ENCODE data around the gene RNF4. TPM values are rescaled to one million over a fixed set of nuclear protein-coding genes. Genes with fewer than 3 reads are reported as not detected.
"Not testable (repeated sequence)": the region's sequence is repeated elsewhere in the genome, so short reads cannot be mapped to it uniquely, and the experiment has no call there.

The RNF4 gene
- polyA plus RNA-seq, 4 donors: 18.6 to 39.7 (median 26.8) TPM

- Histone ChIP-seq H3K4me1 (ENCODE audit: control insufficient read depth in 3 of 3, insufficient read depth in 2 of 3, low read depth in 1 of 3, low read length in 2 of 3) (peaks cover 2 to 7% (median 3%) of the 10 kb centered on the region in 3 donors), H3K36me3 (ENCODE audit: control insufficient read depth in 3 of 3, insufficient read depth in 2 of 3, low read depth in 1 of 3, low read length in 3 of 3) (peaks cover 0 to 3% (median 0%) of the 10 kb centered on the region in 3 donors), H3K27ac (ENCODE audit: low read depth in 1 of 3, low read length in 2 of 3) (no peak overlapping the region), H3K9me3 (ENCODE audit: control insufficient read depth in 2 of 2, insufficient read depth in 1 of 2, low read depth in 1 of 2, low read length in 1 of 2) (no peaks in the 10 kb centered on the region), H3K27me3 (ENCODE audit: control insufficient read depth in 3 of 3, insufficient read depth in 3 of 3, low read length in 3 of 3) (peaks cover 0 to 5% (median 0%) of the 10 kb centered on the region in 3 donors), H3K4me3 (ENCODE audit: low read depth in 1 of 3, low read length in 3 of 3) (no peak overlapping the region)
- 94 to 95% (median 95%) methylated on average over 17 to 19 of the region's 19 CpGs for WGBS, 3 donors
- FAIRE-seq (no peak), DNase-seq (no peak)
Observed at GRCh38 chr4:2459589-2460349, 9.1 kb upstream of the RNF4 start.

GRCh38 chr4:2461246-2461960, 7.5 kb upstream of the RNF4 start:
- no peak overlapping the region for H3K27ac ChIP-seq (ENCODE audit: low read depth in 1 of 3, low read length in 2 of 3)
- peaks cover 0 to 5% (median 0%) of the 10 kb centered on the region in 3 donors for H3K27me3 ChIP-seq (ENCODE audit: control insufficient read depth in 3 of 3, insufficient read depth in 3 of 3, low read length in 3 of 3)
- H3K9me3 ChIP-seq (ENCODE audit: control insufficient read depth in 2 of 2, insufficient read depth in 1 of 2, low read depth in 1 of 2, low read length in 1 of 2): no peaks in the 10 kb centered on the region
- whole genome bisulfite sequencing, 3 donors: 82 to 90% (median 86%) methylated on average over 15 of the region's 15 CpGs
- FAIRE-seq: no peak
- peaks cover 0 to 10% (median 0%) of the 10 kb centered on the region in 3 donors for H3K36me3 ChIP-seq (ENCODE audit: control insufficient read depth in 3 of 3, insufficient read depth in 2 of 3, low read depth in 1 of 3, low read length in 3 of 3)
- H3K4me1 ChIP-seq (ENCODE audit: control insufficient read depth in 3 of 3, insufficient read depth in 2 of 3, low read depth in 1 of 3, low read length in 2 of 3): peaks cover 2 to 16% (median 3%) of the 10 kb centered on the region in 3 donors
- H3K4me3 ChIP-seq (ENCODE audit: low read depth in 1 of 3, low read length in 3 of 3): no peak overlapping the region
- DNase-seq: no peak

GRCh38 chr4:2462218-2462991, 6.5 kb upstream of the RNF4 start:
- peak overlapping the region in 1 of 3 donors; percentile 13 for H3K27ac ChIP-seq (ENCODE audit: low read depth in 1 of 3, low read length in 2 of 3)
- FAIRE-seq: no peak
- WGBS, 3 donors: 6 to 11% (median 10%) methylated on average over 45 to 99 of the region's 99 CpGs

GRCh38 chr4:2462992-2463762, 5.7 kb upstream of the RNF4 start:
- DNase-seq (no peak), FAIRE-seq (no peak)
- Histone ChIP-seq H3K27ac (ENCODE audit: low read depth in 1 of 3, low read length in 2 of 3) (no peak overlapping the region), H3K27me3 (ENCODE audit: control insufficient read depth in 3 of 3, insufficient read depth in 3 of 3, low read length in 3 of 3) (peaks cover 0 to 5% (median 0%) of the 10 kb centered on the region in 3 donors), H3K9me3 (ENCODE audit: control insufficient read depth in 2 of 2, insufficient read depth in 1 of 2, low read depth in 1 of 2, low read length in 1 of 2) (no peaks in the 10 kb centered on the region), H3K36me3 (ENCODE audit: control insufficient read depth in 3 of 3, insufficient read depth in 2 of 3, low read depth in 1 of 3, low read length in 3 of 3) (peaks cover 0 to 10% (median 0%) of the 10 kb centered on the region in 3 donors), H3K4me3 (ENCODE audit: low read depth in 1 of 3, low read length in 3 of 3) (peak overlapping the region in 1 of 3 donors; percentile 58), H3K4me1 (ENCODE audit: control insufficient read depth in 3 of 3, insufficient read depth in 2 of 3, low read depth in 1 of 3, low read length in 2 of 3) (peaks cover 2 to 19% (median 3%) of the 10 kb centered on the region in 3 donors)
- 34 to 57% (median 38%) methylated on average over 22 to 35 of the region's 35 CpGs for WGBS, 3 donors

More at GRCh38 chr4:2462218-2462991, 6.5 kb upstream of the RNF4 start:
- H3K4me3 ChIP-seq (ENCODE audit: low read depth in 1 of 3, low read length in 3 of 3): peak overlapping the region in 2 of 3 donors; percentile 12 to 58
- DNase-seq: peak; percentile 62 to 84
- H3K27me3 ChIP-seq (ENCODE audit: control insufficient read depth in 3 of 3, insufficient read depth in 3 of 3, low read length in 3 of 3): peaks cover 0 to 5% (median 0%) of the 10 kb centered on the region in 3 donors
- H3K4me1 ChIP-seq (ENCODE audit: control insufficient read depth in 3 of 3, insufficient read depth in 2 of 3, low read depth in 1 of 3, low read length in 2 of 3): peaks cover 2 to 16% (median 3%) of the 10 kb centered on the region in 3 donors
- no peaks in the 10 kb centered on the region for H3K9me3 ChIP-seq (ENCODE audit: control insufficient read depth in 2 of 2, insufficient read depth in 1 of 2, low read depth in 1 of 2, low read length in 1 of 2)
- H3K36me3 ChIP-seq (ENCODE audit: control insufficient read depth in 3 of 3, insufficient read depth in 2 of 3, low read depth in 1 of 3, low read length in 3 of 3): peaks cover 0 to 10% (median 0%) of the 10 kb centered on the region in 3 donors

- Histone ChIP-seq H3K4me1 (ENCODE audit: control insufficient read depth in 3 of 3, insufficient read depth in 2 of 3, low read depth in 1 of 3, low read length in 2 of 3) (peaks cover 0 to 20% (median 2%) of the 10 kb centered on the region in 3 donors), H3K27me3 (ENCODE audit: control insufficient read depth in 3 of 3, insufficient read depth in 3 of 3, low read length in 3 of 3) (peaks cover 0 to 5% (median 0%) of the 10 kb centered on the region in 3 donors), H3K9me3 (ENCODE audit: control insufficient read depth in 2 of 2, insufficient read depth in 1 of 2, low read depth in 1 of 2, low read length in 1 of 2) (no peaks in the 10 kb centered on the region), H3K27ac (ENCODE audit: low read depth in 1 of 3, low read length in 2 of 3) (no peak overlapping the region), H3K4me3 (ENCODE audit: low read depth in 1 of 3, low read length in 3 of 3) (no peak overlapping the region), H3K36me3 (ENCODE audit: control insufficient read depth in 3 of 3, insufficient read depth in 2 of 3, low read depth in 1 of 3, low read length in 3 of 3) (peaks cover 0 to 10% (median 0%) of the 10 kb centered on the region in 3 donors)
- DNase-seq: no peak
- FAIRE-seq: no peak
- WGBS, 3 donors: 90 to 95% (median 91%) methylated on average over 6 of the region's 6 CpGs
Observed at GRCh38 chr4:2465032-2465431, 3.9 kb upstream of the RNF4 start.

GRCh38 chr4:2465544-2465943, 3.4 kb upstream of the RNF4 start:
- H3K27me3 ChIP-seq (ENCODE audit: control insufficient read depth in 3 of 3, insufficient read depth in 3 of 3, low read length in 3 of 3); H3K36me3 ChIP-seq (ENCODE audit: control insufficient read depth in 3 of 3, insufficient read depth in 2 of 3, low read depth in 1 of 3, low read length in 3 of 3); H3K4me3 ChIP-seq (ENCODE audit: low read depth in 1 of 3, low read length in 3 of 3); H3K27ac ChIP-seq (ENCODE audit: low read depth in 1 of 3, low read length in 2 of 3); DNase-seq; FAIRE-seq; H3K9me3 ChIP-seq (ENCODE audit: control insufficient read depth in 2 of 2, insufficient read depth in 1 of 2, low read depth in 1 of 2, low read length in 1 of 2): not testable (repeated sequence)
- peaks cover 0 to 25% (median 2%) of the 10 kb centered on the region in 3 donors for H3K4me1 ChIP-seq (ENCODE audit: control insufficient read depth in 3 of 3, insufficient read depth in 2 of 3, low read depth in 1 of 3, low read length in 2 of 3)

- peaks cover 3 to 24% (median 6%) of the 10 kb centered on the region in 3 donors for H3K4me1 ChIP-seq (ENCODE audit: control insufficient read depth in 3 of 3, insufficient read depth in 2 of 3, low read depth in 1 of 3, low read length in 2 of 3)
- no peaks in the 10 kb centered on the region for H3K9me3 ChIP-seq (ENCODE audit: control insufficient read depth in 2 of 2, insufficient read depth in 1 of 2, low read depth in 1 of 2, low read length in 1 of 2)
- peak overlapping the region; percentile 88 to 95 (median 90) for H3K27ac ChIP-seq (ENCODE audit: low read depth in 1 of 3, low read length in 2 of 3)
- H3K27me3 ChIP-seq (ENCODE audit: control insufficient read depth in 3 of 3, insufficient read depth in 3 of 3, low read length in 3 of 3): no peaks in the 10 kb centered on the region
- 0% methylated on average over 64 to 78 of the region's 78 CpGs for WGBS, 3 donors
- peak overlapping the region; percentile 84 to 95 (median 87) for H3K4me3 ChIP-seq (ENCODE audit: low read depth in 1 of 3, low read length in 3 of 3)
- H3K36me3 ChIP-seq (ENCODE audit: control insufficient read depth in 3 of 3, insufficient read depth in 2 of 3, low read depth in 1 of 3, low read length in 3 of 3): peaks cover 0 to 34% (median 4%) of the 10 kb centered on the region in 3 donors
- no peak for FAIRE-seq
- DNase-seq: peak; percentile 70 to 76
Observed at GRCh38 chr4:2469192-2469984, 482 bp downstream of the RNF4 start.

Measured in small intestine (tissue), 7 donors.